DND-41 (cell line): Measurements from ENCODE around the gene B4GALT5.
"Not testable (repeated sequence)": the region's sequence is repeated elsewhere in the genome, so short reads cannot be mapped to it uniquely, and the experiment has no call there.

Experiments used
- ATAC-seq: fragments of 200-7000 bp; cut with Tn5 transposase; 3 replicates; pipeline ENCODE4 v1.9.1; 2021; ENCODE audit warnings: low read depth; ENCODE audit not compliant: insufficient read depth
- DNase-seq: peaks from one replicate; pipeline ENCODE4 v3.0.0-alpha.2; 2020
- H2AFZ ChIP-seq: 2 replicates; pipeline ENCODE4 v1.6.0; 2012; ENCODE audit warnings: low read depth, low read length
- H3K27ac ChIP-seq: 2 replicates; pipeline ENCODE4 v1.5.1; 2012; ENCODE audit warnings: low read length, inconsistent platforms
- H3K27me3 ChIP-seq: fragments of 200-600 bp; sonication (generic); 2 replicates; pipeline ENCODE4 v1.6.0; 2012; ENCODE audit warnings: low read length, mild to moderate bottlenecking, inconsistent platforms; ENCODE audit not compliant: insufficient read depth, poor library complexity
- H3K36me3 ChIP-seq: 2 replicates; pipeline ENCODE4 v1.5.1; 2012; ENCODE audit warnings: low read length, inconsistent platforms; ENCODE audit not compliant: insufficient read depth
- H3K4me1 ChIP-seq: 2 replicates; pipeline ENCODE4 v1.5.1; 2012; ENCODE audit warnings: mild to moderate bottlenecking, low read length; ENCODE audit not compliant: insufficient read depth
- H3K4me2 ChIP-seq: 2 replicates; pipeline ENCODE4 v1.6.0; 2012; ENCODE audit warnings: mild to moderate bottlenecking, moderate library complexity, low read length, inconsistent platforms; ENCODE audit not compliant: insufficient read depth
- H3K4me3 ChIP-seq, 2 experiments: fragments of 200-600 bp in 1 of 2; shearing (Covaris generic) in 1 of 2; 2 replicates each; pipeline ENCODE4 v1.5.1; 2012 to 2016; ENCODE audit warnings: inconsistent platforms in 2 of 2, low read length in 2 of 2, mild to moderate bottlenecking in 2 of 2, low read depth in 1 of 2, moderate library complexity in 1 of 2
- H3K79me2 ChIP-seq: 2 replicates; pipeline ENCODE4 v1.6.0; 2012; ENCODE audit warnings: low read length, inconsistent platforms; ENCODE audit not compliant: insufficient read depth
- H3K9ac ChIP-seq: 2 replicates; pipeline ENCODE4 v1.6.0; 2012; ENCODE audit warnings: low read depth, mild to moderate bottlenecking, inconsistent platforms, low read length, moderate library complexity
- H3K9me3 ChIP-seq: 2 replicates; pipeline ENCODE4 v1.5.1; 2012; ENCODE audit warnings: low read length, moderate library complexity, mild to moderate bottlenecking, inconsistent platforms; ENCODE audit not compliant: insufficient read depth, severe bottlenecking
- H4K20me1 ChIP-seq: 2 replicates; pipeline ENCODE4 v1.6.0; 2012; ENCODE audit warnings: low read length; ENCODE audit not compliant: insufficient read depth
- CTCF ChIP-seq: IDR thresholded peaks from 2 replicates; pipeline ENCODE4 v1.5.1; 2012; ENCODE audit warnings: borderline replicate concordance, low read length, moderate library complexity, mild to moderate bottlenecking; ENCODE audit not compliant: poor library complexity, severe bottlenecking; ENCODE audit errors: extremely low read depth
- EZH2 ChIP-seq: IDR thresholded peaks from 3 replicates; pipeline ENCODE4 v1.6.1; 2012; ENCODE audit warnings: borderline replicate concordance, low read depth, mild to moderate bottlenecking, moderate library complexity, low read length, inconsistent platforms; ENCODE audit not compliant: severe bottlenecking

B4GALT5 gene

GRCh38 chr20:49713753-49714712, at the start of gene B4GALT5:
Gene B4GALT5, minus strand, starts transcription at chr20:49713878. Its CDS starts 188 bp downstream, at chr20:49713690.
- TF ChIP-seq EZH2 (no peak), CTCF (no peak)
- Histone ChIP-seq H3K4me3 (peak within 1 kb of the TSS; percentile 77 to 85), H3K9ac (peak within 1 kb of the TSS; percentile 87), H3K27ac (peak within 1 kb of the TSS; percentile 59), H4K20me1 (peaks cover 27% of the 10 kb centered on the region; the same call in 1 of the 2 replicates), H3K4me2 (peak within 1 kb of the TSS; percentile 94), H3K9me3 (no peaks in the 10 kb centered on the region), H3K79me2 (peaks cover 48% of the 10 kb centered on the region), H3K36me3 (no peaks in the 10 kb centered on the region), H3K27me3 (no peaks in the 10 kb centered on the region), H3K4me1 (peaks cover 32% of the 10 kb centered on the region), H2AFZ (peak within 1 kb of the TSS; percentile 96)
- ATAC-seq, result peak; percentile 87
- DNase-seq, result peak; percentile 89

- no peak for DNase-seq
- H3K9me3 ChIP-seq, result no peaks in the 10 kb centered on the region
- H4K20me1 ChIP-seq, result peaks cover 29% of the 10 kb centered on the region
- H3K9ac ChIP-seq, result no peak overlapping the region
- TF ChIP-seq CTCF, result no peak
- peaks cover 42% of the 10 kb centered on the region for H3K27me3 ChIP-seq
- no peaks in the 10 kb centered on the region for H3K79me2 ChIP-seq
- no peak for ATAC-seq
- H3K4me1 ChIP-seq, result peaks cover 15% of the 10 kb centered on the region
- H3K36me3 ChIP-seq, result no peaks in the 10 kb centered on the region
- H3K4me2 ChIP-seq, result no peak overlapping the region
- H3K27ac ChIP-seq, result no peak overlapping the region
- H2AFZ ChIP-seq, result no peak overlapping the region
- no peak overlapping the region for H3K4me3 ChIP-seq
Measured at GRCh38 chr20:49762940-49763766, 49.5 kb upstream of the B4GALT5 start.

- H3K4me3 ChIP-seq, H2AFZ ChIP-seq, H3K9ac ChIP-seq, H3K4me1 ChIP-seq, H3K4me2 ChIP-seq, H3K27ac ChIP-seq, ATAC-seq, H3K9me3 ChIP-seq, H3K79me2 ChIP-seq, DNase-seq, H3K36me3 ChIP-seq: not testable (repeated sequence)
- peaks cover 42% of the 10 kb centered on the region for H3K27me3 ChIP-seq
- peaks cover 20% of the 10 kb centered on the region for H4K20me1 ChIP-seq
Measured at GRCh38 chr20:49761888-49762287, 48.2 kb upstream of the B4GALT5 start.
